Measurements from ENCODE around the gene PIP4K2A.

PIP4K2A gene

DNA sequence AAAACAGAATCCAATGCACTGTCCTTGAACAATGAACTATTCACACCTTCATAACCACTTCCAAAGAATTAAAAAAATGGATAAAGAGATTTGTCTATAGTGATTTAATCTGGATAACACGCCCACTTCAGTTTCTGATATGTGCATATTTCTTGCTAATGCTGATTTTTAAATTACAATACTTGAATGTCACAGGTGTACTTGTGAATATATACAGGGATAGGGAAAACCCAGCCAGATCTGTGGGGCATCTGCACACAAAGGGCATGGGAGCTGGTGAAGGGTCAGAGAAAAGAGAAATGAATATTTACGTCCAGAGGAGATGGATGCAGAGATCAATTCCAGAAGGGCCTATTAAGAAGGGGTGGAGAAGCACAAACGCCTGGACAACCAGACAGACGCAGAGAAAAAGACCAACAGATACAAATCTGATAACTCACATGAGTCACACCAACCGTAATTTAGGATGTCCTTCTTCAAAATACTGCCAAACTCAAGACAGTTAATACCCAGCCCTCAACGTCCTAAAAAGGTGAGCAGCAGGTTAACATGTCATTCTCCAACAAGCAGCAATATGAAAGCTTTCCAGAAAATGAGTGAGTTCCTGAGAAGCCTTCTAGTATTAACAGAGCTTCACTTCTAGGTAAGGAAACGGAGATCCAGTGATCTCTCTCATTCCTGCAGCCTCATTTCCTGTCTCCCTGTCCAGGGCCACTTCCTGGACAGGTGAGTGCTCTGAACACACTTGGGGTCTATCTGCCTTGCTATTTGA, 41.9 kb downstream of the PIP4K2A start:
- H3K27ac ChIP-seq, result no peak overlapping the region
- DNase-seq (ENCODE audit: low read depth, low spot score), result no peak

DNA sequence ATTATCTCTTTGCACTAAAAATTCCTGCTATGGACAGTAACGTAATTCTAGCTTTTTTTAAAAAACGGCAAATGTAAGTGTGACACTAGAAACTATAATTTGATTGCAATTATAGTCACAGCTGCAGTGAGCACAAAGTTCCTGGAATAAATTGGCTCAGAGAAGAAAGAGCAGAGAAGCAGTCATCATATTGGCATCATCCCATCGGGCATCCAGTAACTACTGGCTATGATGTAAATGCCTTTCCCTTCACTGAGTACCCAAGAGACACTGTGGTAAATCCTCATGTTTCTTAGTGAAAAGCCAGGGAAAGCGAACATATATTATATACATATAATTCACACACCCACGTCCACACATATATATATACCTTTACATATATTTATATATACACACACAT, 43.6 kb downstream of the PIP4K2A start:
- H3K27ac ChIP-seq, result no peak overlapping the region

DNA sequence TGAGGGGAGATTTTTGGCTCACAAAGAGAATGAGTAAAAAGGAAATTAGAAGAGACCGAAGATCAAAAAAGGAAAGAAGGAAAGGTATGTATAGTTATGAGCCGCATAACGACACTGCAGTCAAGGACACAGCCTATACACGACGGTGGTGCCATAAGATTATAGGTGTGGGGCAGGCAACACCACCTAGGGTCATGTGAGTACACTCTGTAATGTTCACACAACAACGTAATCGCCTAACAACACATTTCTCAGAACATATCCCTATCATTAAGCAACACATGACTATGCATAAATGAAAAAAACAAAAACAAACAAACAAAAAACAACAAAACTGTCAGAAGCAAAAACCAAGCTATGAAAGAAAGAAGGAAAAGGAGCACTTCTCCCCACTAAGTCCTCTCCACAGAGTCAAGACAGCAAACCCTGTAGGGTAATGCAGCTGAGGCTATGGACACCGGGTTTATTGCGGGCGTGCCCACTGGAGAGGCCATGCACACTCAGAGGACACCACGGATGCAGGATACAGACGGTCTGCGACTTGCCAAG, 45.1 kb downstream of the PIP4K2A start:
- no peak for DNase-seq (ENCODE audit: low read depth, low spot score)
- H3K27ac ChIP-seq, result no peak overlapping the region

More for the DNA sequence above, 43.6 kb downstream of the PIP4K2A start:
- no peak for DNase-seq (ENCODE audit: low read depth, low spot score)

DNA sequence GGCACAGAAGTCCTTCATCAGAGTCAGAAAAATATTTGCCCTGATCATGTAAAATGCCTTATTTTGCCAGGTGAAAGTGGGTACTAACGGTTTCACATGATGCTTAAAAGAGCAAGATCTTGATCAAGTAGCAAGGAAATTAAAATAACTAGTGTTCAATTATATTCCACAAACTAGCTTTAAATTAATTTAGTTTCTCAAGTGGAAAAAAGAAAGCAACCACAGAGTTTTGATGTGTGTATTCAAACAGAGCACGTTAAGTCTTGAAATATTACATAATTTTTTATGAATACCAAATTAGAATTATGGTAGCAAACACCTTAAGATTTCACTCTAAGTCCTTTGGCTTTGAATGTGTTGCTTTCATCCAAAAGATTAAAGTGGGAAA, 47.3 kb downstream of the PIP4K2A start:
- no peak overlapping the region for H3K27ac ChIP-seq
- no peak for DNase-seq (ENCODE audit: low read depth, low spot score)

DNA sequence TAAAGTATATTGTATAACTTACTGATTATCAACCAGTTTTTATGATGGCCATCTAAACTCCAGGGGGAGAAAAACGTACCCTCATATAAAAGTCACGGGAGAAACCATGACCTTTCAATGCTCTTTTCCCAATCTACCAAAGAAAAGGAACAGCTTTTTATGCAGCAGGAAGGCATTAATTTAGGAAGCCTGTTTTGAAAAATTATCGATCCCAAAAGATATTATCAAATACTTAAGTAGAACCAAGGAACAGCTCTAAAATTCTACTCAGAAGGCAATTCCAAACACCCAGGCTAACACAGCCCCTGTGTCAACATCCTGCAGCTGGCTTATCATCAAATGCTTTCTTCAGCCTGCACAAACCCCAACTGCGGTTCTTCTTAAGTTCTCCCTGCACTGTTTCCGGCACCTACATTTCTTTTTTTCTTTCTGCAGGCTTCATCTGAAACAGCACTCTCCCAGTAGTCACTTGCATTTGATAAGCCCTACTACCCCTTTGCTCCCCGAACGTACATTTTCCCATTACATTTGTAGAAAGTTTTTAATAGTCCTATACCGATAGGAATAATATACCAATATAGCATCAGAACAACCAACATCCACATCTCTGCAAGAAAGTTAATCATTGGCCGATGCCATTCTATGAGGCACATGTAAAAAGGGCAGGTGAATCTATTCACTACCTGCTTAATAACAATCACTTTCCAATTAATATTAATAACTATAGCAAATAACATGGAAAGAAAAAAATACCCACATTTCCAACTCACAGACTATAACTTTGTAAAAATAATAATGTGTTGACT, 47.9 kb downstream of the PIP4K2A start:
- H3K27ac ChIP-seq, result no peak overlapping the region
- DNase-seq (ENCODE audit: low read depth, low spot score), result no peak

DNA sequence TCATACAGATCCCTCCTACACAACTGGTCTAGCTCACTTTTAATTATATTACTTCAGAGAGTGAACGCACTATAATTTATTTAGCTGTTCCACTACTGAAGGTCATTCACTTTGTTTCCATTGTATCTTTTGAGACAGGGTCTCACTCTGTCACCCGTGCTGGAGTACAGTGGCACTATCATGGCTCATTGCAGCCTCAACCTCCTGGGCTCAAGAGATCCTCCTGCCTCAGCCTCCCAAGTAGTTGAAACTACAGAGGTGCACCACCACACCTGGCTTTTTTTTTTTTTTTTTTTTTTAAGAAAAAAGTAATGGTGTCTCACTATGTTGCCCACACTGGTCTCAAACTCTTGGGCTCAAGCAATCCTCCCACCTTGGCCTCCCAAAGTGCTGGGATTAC, 49.0 kb downstream of the PIP4K2A start:
- no peak for DNase-seq (ENCODE audit: low read depth, low spot score)
- H3K27ac ChIP-seq, result no peak overlapping the region

DNA sequence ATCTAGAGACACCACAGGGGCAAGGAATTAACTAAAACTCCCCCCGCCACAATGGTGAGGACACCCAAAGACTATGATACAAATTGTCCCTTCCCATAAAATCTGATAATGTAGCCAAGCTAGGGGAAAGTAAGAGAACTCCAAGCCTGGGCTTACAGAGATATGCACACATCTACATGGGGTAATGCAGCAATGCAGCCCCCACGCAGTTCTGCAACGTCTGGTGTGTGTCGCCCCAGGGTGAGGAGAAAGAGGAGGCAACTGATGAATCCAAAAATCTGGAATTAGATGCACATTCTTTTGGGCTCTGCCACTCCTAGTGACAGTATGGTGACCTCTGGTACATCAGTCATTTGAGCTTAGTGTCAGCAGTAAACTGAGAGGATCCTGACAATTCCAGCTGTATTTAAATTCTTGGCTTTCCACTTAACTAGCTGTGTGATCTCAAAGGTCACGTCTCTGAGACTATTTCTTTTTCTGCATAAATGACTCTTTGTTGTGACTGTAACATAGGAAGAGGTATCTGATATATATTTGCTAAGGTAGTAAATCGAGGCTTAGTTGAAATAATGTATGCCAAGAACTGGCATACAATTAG, 51.5 kb downstream of the PIP4K2A start:
- no peak overlapping the region for H3K27ac ChIP-seq
- DNase-seq (ENCODE audit: low read depth, low spot score), result no peak

DNA sequence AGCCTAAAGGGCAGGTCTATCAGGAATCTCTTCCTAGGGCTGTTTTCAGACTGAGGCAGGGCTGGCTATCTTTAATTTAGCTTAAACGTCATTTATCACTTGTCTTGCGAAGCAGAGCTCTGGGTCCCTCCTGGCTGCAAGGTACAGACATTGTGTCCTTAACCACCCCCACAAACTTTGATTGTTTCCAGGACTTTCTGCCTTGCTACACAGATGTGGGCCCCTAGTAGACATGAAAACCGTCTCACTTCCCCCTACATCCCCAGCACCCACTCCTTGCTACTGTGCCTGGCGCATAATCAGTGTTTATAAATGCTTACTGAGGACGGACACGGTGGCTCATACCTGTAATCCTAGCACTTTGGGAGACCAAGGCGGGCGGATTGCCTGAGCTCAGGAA, 54.5 kb downstream of the PIP4K2A start:
- no peak overlapping the region for H3K27ac ChIP-seq
- no peak for DNase-seq (ENCODE audit: low read depth, low spot score)

DNA sequence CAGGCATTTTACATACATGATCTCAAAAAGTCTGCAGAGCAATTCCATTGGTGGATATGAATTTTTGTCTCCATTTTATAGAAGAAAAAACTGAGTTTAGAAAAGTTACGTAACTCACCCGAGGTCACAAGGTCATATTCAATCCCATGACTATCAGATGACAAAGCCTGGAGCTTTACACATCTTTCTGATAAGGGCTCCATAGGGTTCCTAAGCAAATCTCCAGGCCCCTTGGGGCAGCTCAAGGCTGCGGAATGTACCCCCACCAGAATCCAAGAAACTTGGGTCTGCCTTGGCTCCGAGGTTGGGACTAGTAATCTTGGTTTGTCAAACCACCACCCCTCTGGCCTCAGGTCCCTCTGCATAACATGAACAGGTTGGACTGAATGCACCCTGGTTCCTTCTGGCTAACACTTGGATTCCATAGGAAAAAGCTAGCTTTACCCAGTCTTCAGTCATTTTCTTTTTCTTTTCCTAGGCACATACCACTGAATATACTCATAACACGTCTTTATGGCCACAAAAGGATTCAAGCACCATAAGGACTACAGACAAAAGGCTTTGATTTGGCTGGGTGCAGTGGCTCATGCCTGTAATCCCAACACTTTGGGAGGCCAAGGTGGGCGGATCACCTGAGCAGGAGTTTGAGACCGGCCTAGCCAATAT, 55.5 kb downstream of the PIP4K2A start:
- DNase-seq (ENCODE audit: low read depth, low spot score), result no peak
- H3K27ac ChIP-seq, result no peak overlapping the region

DNA sequence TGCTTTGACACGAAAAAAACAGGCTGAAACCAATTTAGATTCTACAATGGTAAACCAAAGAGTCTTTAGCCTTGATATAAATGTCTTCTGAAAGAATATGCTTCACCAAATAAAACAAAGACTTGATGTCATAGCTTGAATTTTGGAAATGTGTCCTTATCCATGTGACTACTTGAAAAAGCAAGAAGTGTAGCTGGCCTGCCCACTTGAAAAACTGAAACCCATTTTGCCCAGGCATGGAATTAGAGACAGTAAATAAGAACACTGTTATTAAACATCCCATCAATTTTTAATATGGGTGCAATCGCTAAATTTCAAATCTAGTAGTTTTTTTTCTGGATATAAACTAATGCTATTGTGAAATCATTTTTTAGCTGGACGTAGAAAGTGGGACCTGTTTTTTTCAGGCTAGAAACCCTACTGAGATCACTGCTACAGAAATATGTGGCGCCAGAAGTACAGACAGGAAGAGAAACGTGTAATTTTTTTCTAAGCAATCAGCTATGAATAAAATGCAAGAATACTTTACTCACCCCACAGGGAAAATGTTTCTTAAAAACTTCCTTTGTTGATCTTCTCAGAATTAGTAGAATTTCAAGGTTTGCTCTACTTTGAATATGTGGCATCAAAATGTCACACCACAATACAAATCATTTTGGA, 56.7 kb downstream of the PIP4K2A start:
- DNase-seq (ENCODE audit: low read depth, low spot score), result no peak
- H3K27ac ChIP-seq, result no peak overlapping the region

DNA sequence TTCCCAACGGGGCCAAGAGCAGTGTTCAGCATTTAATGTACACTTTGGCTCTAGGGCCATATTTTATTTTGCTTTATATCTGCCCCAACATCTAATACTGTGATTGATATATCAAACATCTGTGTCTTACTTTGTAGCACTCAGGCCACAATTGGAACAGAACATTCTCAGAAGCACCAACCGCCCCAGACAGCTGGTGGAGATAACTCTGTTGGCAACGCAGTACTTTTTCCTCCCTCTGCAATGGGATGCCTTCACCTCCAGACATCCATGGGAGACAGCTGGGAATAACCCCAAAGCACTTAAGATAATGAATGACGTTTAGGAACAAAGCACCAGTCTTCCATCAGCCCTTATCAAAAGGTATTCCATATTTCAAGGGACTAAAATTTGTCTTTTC, 57.4 kb downstream of the PIP4K2A start:
- H3K27ac ChIP-seq, result no peak overlapping the region
- no peak for DNase-seq (ENCODE audit: low read depth, low spot score)

DNA sequence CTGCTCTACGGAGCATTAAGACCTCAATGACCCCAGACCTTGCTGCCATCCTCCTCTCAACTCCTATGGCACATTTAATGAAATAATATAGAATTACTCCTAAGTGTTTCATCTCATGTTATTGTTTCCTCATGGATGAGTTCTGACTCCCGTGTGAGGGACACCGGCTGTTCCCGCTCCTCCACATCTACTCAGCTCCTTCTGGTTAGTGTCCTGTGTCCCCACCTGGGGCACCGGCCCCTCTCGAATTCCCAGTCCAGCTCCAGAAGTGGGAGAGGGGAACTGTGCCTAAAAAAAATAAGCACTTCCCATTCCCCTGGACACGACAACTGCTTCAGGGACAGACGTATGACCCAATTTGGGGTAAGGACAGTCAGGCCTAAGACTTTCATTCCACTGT, 58.3 kb downstream of the PIP4K2A start:
- no peak for DNase-seq (ENCODE audit: low read depth, low spot score)
- H3K27ac ChIP-seq, result no peak overlapping the region

DNA sequence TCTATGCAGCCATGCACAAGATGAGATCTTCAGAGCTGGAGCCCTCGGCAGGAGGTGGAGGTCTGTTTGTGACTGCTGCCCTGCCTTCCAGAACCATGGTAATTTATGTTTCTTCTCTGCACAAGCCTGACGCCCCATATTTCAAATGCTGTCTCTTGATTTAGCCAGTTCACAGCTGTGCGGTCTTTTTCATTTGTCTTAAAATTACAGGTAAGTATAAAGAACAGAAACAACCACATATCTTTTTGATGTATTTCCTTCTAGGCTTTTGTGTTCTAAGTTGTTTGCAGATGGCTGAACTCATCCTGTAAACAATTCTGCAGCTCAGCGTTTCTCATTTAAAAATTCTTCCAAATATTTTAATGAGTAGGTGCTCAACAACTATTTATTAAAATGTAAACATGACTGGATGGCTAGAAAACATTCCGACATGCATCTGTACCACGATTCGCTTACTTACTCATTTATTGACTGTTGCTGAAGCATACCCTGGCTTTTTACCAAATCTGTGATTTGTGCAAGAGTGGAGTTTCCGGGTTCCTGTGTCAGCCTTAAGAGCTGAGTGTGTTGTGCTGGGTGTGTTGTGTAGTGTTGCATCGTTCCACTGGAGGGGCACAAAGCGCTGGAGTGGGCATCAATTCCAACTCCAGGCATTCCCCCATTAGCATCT, 58.9 kb downstream of the PIP4K2A start:
- DNase-seq (ENCODE audit: low read depth, low spot score), result peak; percentile 77
- no peak overlapping the region for H3K27ac ChIP-seq

DNA sequence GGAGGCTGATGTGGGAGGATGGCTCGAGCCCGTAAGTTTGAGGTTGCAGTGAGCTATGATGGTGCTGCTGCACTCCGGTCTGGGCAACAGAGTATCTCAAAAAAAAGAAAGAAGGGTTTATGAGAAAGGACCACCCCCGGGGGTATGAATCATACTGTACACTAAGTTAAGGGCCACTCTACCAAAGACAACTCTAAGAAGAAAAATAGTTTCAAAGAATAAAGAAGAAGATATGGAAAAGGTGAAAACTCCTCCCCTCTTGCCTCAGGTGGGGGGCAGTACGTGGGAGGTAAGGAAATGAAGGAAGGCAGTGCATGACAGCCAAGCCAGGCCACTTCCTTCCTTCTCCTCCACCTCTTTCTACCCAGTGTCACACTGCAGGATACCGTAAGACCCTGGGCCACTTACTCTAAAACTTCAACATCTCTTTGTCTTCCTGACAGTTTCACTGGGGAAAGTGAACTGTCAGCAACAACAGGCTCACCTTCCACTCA, 61.3 kb downstream of the PIP4K2A start:
- no peak overlapping the region for H3K27ac ChIP-seq

DNA sequence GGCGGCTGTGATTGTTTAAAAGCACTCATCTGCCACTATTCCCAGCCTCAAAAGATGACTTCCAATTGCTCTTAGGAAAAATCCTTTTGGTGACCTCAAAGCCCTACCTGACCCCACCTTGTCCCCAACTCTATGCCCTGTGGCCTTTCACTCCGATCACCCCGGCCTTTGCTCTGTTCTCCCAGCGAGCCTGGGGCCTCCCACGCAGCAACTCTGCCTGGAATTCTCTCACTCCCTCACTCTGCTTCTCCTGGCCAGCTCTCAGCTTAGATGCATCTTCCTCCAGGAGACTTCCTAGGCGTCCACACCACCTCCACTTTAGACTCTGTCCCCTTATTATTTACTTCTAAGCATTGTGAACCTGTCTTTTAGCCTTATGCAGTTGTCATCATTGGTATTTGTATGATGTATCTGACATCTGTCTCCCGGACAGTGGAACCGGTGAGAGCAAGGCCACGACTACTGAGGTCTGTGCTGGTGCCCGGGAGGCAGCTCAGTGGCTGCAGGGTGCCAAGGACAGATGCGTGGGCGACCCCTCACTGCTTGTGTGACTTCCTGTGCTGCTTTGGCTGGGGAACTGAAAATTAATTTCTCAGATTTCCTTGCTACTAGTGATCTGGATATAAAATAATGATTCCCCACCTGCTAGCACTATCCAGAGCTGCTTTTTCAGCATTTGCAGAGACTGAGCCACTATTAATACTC, 63.0 kb downstream of the PIP4K2A start:
- no peak for DNase-seq (ENCODE audit: low read depth, low spot score)
- H3K27ac ChIP-seq, result no peak overlapping the region

More for the DNA sequence above, 61.3 kb downstream of the PIP4K2A start:
- no peak for DNase-seq (ENCODE audit: low read depth, low spot score)

DNA sequence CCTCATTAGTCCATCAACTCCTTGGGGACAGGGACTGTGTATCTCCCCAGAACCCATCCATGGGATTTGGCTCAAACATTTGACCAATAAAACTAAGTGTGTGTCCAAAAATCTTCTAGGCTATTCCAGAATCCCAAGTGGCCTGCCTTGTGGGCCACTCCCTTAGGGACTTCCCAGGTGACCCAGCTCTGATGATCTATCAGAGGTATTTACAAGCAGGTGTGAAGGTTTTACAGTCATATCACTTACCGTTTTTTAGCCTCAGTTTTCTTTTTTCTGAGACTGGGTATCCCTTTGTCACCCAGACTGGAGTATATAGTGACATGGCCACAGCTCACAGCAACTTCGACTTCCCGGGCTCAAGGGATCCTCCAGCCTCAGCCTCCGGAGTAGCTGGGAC, 64.4 kb downstream of the PIP4K2A start:
- H3K27ac ChIP-seq, result no peak overlapping the region
- no peak for DNase-seq (ENCODE audit: low read depth, low spot score)

DNA sequence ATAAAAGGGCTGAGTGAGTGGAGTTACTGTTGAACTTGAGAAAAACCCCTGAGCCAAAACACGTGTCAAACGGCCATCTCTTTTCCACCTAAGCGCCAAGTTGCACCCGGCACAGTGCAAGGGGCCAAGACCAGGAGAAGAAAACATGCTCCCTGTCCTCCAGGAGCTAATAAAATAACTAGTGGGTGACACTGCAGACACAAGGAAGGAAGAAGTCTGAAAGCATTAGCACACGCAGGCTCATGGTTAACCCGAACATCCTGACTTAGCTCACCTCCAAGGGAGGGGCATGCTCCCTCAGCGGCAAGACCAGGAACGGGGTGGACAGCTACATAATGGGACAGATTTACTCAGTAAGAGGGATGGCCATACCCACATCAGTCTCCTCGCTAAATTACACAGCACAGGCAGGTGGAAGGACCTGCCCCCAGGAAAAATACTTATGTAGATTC, 65.0 kb downstream of the PIP4K2A start:
- H3K27ac ChIP-seq, result no peak overlapping the region
- no peak for DNase-seq (ENCODE audit: low read depth, low spot score)

DNA sequence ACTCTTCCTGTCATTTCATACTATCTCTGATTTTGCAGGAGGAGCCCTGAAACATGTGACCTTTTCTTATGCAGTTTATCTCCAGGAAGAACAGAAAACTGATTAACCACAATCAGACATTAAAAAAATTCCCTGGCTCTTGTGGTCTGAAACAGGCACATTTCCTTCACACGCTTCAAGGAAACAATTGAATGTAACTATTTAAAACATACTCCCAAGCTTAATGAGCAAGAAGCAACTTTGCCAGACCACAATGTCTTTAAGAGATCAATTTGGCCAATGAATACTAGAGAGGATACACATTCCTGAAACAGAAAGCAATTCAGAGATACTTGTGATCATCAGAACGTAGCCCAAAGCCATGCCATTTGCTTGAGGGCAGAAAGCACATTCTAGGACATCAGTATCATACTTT, 65.8 kb downstream of the PIP4K2A start:
- no peak overlapping the region for H3K27ac ChIP-seq
- no peak for DNase-seq (ENCODE audit: low read depth, low spot score)

DNA sequence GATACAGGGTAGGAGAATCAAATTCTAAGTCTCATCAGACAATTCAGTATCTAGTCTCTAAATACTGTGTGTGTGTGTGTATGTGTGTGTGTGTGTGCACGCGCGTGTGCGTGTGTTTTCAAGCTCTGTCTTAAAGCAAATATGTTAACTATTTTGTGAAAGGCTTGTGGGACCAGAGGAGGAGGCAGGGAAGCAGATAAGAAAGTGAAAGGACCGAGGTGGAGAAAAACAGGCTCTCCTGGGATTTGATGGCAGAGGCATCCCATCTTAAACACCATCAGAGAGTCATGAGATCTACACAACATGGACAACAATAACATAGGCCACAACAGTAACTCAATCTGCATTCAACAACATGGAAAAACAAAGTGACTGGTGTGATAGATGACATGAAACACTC, 67.1 kb downstream of the PIP4K2A start:
- DNase-seq (ENCODE audit: low read depth, low spot score), result no peak
- no peak overlapping the region for H3K27ac ChIP-seq
